ENCODE measurements around the gene MYH10. TPM values are rescaled to one million over a fixed set of nuclear protein-coding genes. Genes with fewer than 3 reads are reported as not detected.

Gene MYH10
- total and polyA plus RNA-seq, 5 donors from 2014 or later, result 0.67 to 4.0 (median 1.1) TPM

GRCh38 chr17:8618825-8619224, 11.7 kb downstream of the MYH10 start:
- Mint-ChIP-seq H3K4me1 (peaks cover 0 to 9% (median 2%) of the 10 kb centered on the region in 4 donors), H3K27me3 (peaks cover 48% of the 10 kb centered on the region), H3K36me3 (no peaks in the 10 kb centered on the region), H3K4me3 (no peak overlapping the region), H3K27ac (no peak overlapping the region), H3K9me3 (peaks cover 0 to 5% (median 0%) of the 10 kb centered on the region in 7 donors)
- H3K9me3 ChIP-seq (ENCODE audit: control insufficient read depth in 2 of 2, low read length in 2 of 2), result no peaks in the 10 kb centered on the region
- H3K27me3 ChIP-seq (ENCODE audit: control insufficient read depth, insufficient read depth, low read length), result peaks cover 14% of the 10 kb centered on the region
- no peak for ATAC-seq (ENCODE audit: low read depth in 2 of 2)
- DNase-seq, result no peak
- no peaks in the 10 kb centered on the region for H3K4me1 ChIP-seq (ENCODE audit: control insufficient read depth, insufficient read depth, low read length, poor library complexity, severe bottlenecking)
- no peaks in the 10 kb centered on the region for H3K36me3 ChIP-seq (ENCODE audit: control insufficient read depth, insufficient read depth, low read length)
- no peak overlapping the region for H3K27ac ChIP-seq (ENCODE audit: insufficient read depth, low read length, poor library complexity, severe bottlenecking)
- H3K4me3 ChIP-seq (ENCODE audit: low read depth, low read length), result no peak overlapping the region

GRCh38 chr17:8614988-8615387, 15.5 kb downstream of the MYH10 start:
- Histone ChIP-seq H3K4me1 (ENCODE audit: control insufficient read depth, insufficient read depth, low read length, poor library complexity, severe bottlenecking) (no peaks in the 10 kb centered on the region), H3K9me3 (ENCODE audit: control insufficient read depth in 2 of 2, low read length in 2 of 2) (peaks cover 0 to 2% of the 10 kb centered on the region in 2 experiments), H3K27me3 (ENCODE audit: control insufficient read depth, insufficient read depth, low read length) (peaks cover 11% of the 10 kb centered on the region), H3K27ac (ENCODE audit: insufficient read depth, low read length, poor library complexity, severe bottlenecking) (no peak overlapping the region), H3K36me3 (ENCODE audit: control insufficient read depth, insufficient read depth, low read length) (no peaks in the 10 kb centered on the region), H3K4me3 (ENCODE audit: low read depth, low read length) (no peak overlapping the region)
- Mint-ChIP-seq H3K27me3 (peaks cover 27% of the 10 kb centered on the region), H3K36me3 (no peaks in the 10 kb centered on the region), H3K9me3 (peaks cover 0 to 3% (median 2%) of the 10 kb centered on the region in 7 donors), H3K4me1 (no peaks in the 10 kb centered on the region), H3K4me3 (no peak overlapping the region), H3K27ac (no peak overlapping the region)
- DNase-seq, result no peak
- ATAC-seq (ENCODE audit: low read depth in 2 of 2), result no peak

GRCh38 chr17:8611619-8612298, 18.8 kb downstream of the MYH10 start:
- peaks cover 20% of the 10 kb centered on the region for H3K27me3 Mint-ChIP-seq
- H3K4me1 Mint-ChIP-seq, result no peaks in the 10 kb centered on the region
- DNase-seq, result no peak
- no peaks in the 10 kb centered on the region for H3K4me1 ChIP-seq (ENCODE audit: control insufficient read depth, insufficient read depth, low read length, poor library complexity, severe bottlenecking)
- no peak overlapping the region for H3K4me3 Mint-ChIP-seq
- no peaks in the 10 kb centered on the region for H3K36me3 ChIP-seq (ENCODE audit: control insufficient read depth, insufficient read depth, low read length)
- no peak overlapping the region for H3K4me3 ChIP-seq (ENCODE audit: low read depth, low read length)
- H3K27ac Mint-ChIP-seq, result no peak overlapping the region
- ATAC-seq (ENCODE audit: low read depth in 2 of 2), result no peak
- H3K27me3 ChIP-seq (ENCODE audit: control insufficient read depth, insufficient read depth, low read length), result peaks cover 5% of the 10 kb centered on the region
- no peak overlapping the region for H3K27ac ChIP-seq (ENCODE audit: insufficient read depth, low read length, poor library complexity, severe bottlenecking)
- peaks cover 0 to 2% of the 10 kb centered on the region in 2 experiments for H3K9me3 ChIP-seq (ENCODE audit: control insufficient read depth in 2 of 2, low read length in 2 of 2)
- H3K9me3 Mint-ChIP-seq, result peaks cover 0 to 5% (median 0%) of the 10 kb centered on the region in 7 donors
- H3K36me3 Mint-ChIP-seq, result no peaks in the 10 kb centered on the region

GRCh38 chr17:8611137-8611536, 19.4 kb downstream of the MYH10 start:
- H3K36me3 ChIP-seq (ENCODE audit: control insufficient read depth, insufficient read depth, low read length), result no peaks in the 10 kb centered on the region
- no peak overlapping the region for H3K27ac Mint-ChIP-seq
- H3K27me3 Mint-ChIP-seq, result peaks cover 19% of the 10 kb centered on the region
- H3K36me3 Mint-ChIP-seq, result no peaks in the 10 kb centered on the region
- H3K4me3 Mint-ChIP-seq, result no peak overlapping the region
- H3K9me3 ChIP-seq (ENCODE audit: control insufficient read depth in 2 of 2, low read length in 2 of 2), result peaks cover 0 to 2% of the 10 kb centered on the region in 2 experiments
- ATAC-seq (ENCODE audit: low read depth in 2 of 2) (no peak), DNase-seq (no peak)
- H3K27me3 ChIP-seq (ENCODE audit: control insufficient read depth, insufficient read depth, low read length), result peaks cover 6% of the 10 kb centered on the region
- peaks cover 0 to 5% (median 0%) of the 10 kb centered on the region in 7 donors for H3K9me3 Mint-ChIP-seq
- no peaks in the 10 kb centered on the region for H3K4me1 ChIP-seq (ENCODE audit: control insufficient read depth, insufficient read depth, low read length, poor library complexity, severe bottlenecking)
- H3K27ac ChIP-seq (ENCODE audit: insufficient read depth, low read length, poor library complexity, severe bottlenecking), result no peak overlapping the region
- H3K4me3 ChIP-seq (ENCODE audit: low read depth, low read length), result no peak overlapping the region
- no peaks in the 10 kb centered on the region for H3K4me1 Mint-ChIP-seq

GRCh38 chr17:8610558-8610957, 20.0 kb downstream of the MYH10 start:
- H3K27ac ChIP-seq (ENCODE audit: insufficient read depth, low read length, poor library complexity, severe bottlenecking), result no peak overlapping the region
- H3K27ac Mint-ChIP-seq, result no peak overlapping the region
- no peak overlapping the region for H3K4me3 ChIP-seq (ENCODE audit: low read depth, low read length)
- H3K4me3 Mint-ChIP-seq, result peak overlapping the region in 1 of 4 donors; percentile 12
- H3K27me3 Mint-ChIP-seq, result peaks cover 14% of the 10 kb centered on the region
- ATAC-seq (ENCODE audit: low read depth in 2 of 2) (no peak), DNase-seq (no peak)
- H3K36me3 Mint-ChIP-seq, result no peaks in the 10 kb centered on the region
- no peaks in the 10 kb centered on the region for H3K36me3 ChIP-seq (ENCODE audit: control insufficient read depth, insufficient read depth, low read length)
- no peaks in the 10 kb centered on the region for H3K4me1 Mint-ChIP-seq
- H3K4me1 ChIP-seq (ENCODE audit: control insufficient read depth, insufficient read depth, low read length, poor library complexity, severe bottlenecking), result no peaks in the 10 kb centered on the region
- H3K9me3 ChIP-seq (ENCODE audit: control insufficient read depth in 2 of 2, low read length in 2 of 2), result peaks cover 0 to 2% of the 10 kb centered on the region in 2 experiments
- peaks cover 6% of the 10 kb centered on the region for H3K27me3 ChIP-seq (ENCODE audit: control insufficient read depth, insufficient read depth, low read length)
- peaks cover 0 to 5% (median 0%) of the 10 kb centered on the region in 7 donors for H3K9me3 Mint-ChIP-seq

- Mint-ChIP-seq H3K4me3 (no peak overlapping the region), H3K36me3 (no peaks in the 10 kb centered on the region), H3K4me1 (no peaks in the 10 kb centered on the region), H3K27me3 (peaks cover 8% of the 10 kb centered on the region), H3K9me3 (peaks cover 0 to 5% (median 0%) of the 10 kb centered on the region in 7 donors), H3K27ac (no peak overlapping the region)
- H3K27me3 ChIP-seq (ENCODE audit: control insufficient read depth, insufficient read depth, low read length), result peaks cover 6% of the 10 kb centered on the region
- H3K4me1 ChIP-seq (ENCODE audit: control insufficient read depth, insufficient read depth, low read length, poor library complexity, severe bottlenecking), result no peaks in the 10 kb centered on the region
- no peak overlapping the region for H3K4me3 ChIP-seq (ENCODE audit: low read depth, low read length)
- no peak overlapping the region for H3K27ac ChIP-seq (ENCODE audit: insufficient read depth, low read length, poor library complexity, severe bottlenecking)
- ATAC-seq (ENCODE audit: low read depth in 2 of 2) (no peak), DNase-seq (no peak)
- H3K9me3 ChIP-seq (ENCODE audit: control insufficient read depth in 2 of 2, low read length in 2 of 2), result peaks cover 0 to 2% of the 10 kb centered on the region in 2 experiments
- no peaks in the 10 kb centered on the region for H3K36me3 ChIP-seq (ENCODE audit: control insufficient read depth, insufficient read depth, low read length)
Observed at GRCh38 chr17:8609910-8610309, 20.6 kb downstream of the MYH10 start.

- H3K4me3 Mint-ChIP-seq, result no peak overlapping the region
- H3K4me3 ChIP-seq (ENCODE audit: low read depth, low read length), result no peak overlapping the region
- ATAC-seq (ENCODE audit: low read depth in 2 of 2) (no peak), DNase-seq (no peak)
- H3K27ac Mint-ChIP-seq, result no peak overlapping the region
- no peaks in the 10 kb centered on the region for H3K36me3 ChIP-seq (ENCODE audit: control insufficient read depth, insufficient read depth, low read length)
- H3K9me3 Mint-ChIP-seq, result peaks cover 0 to 5% (median 0%) of the 10 kb centered on the region in 7 donors
- H3K4me1 ChIP-seq (ENCODE audit: control insufficient read depth, insufficient read depth, low read length, poor library complexity, severe bottlenecking), result no peaks in the 10 kb centered on the region
- no peaks in the 10 kb centered on the region for H3K4me1 Mint-ChIP-seq
- no peak overlapping the region for H3K27ac ChIP-seq (ENCODE audit: insufficient read depth, low read length, poor library complexity, severe bottlenecking)
- no peaks in the 10 kb centered on the region for H3K36me3 Mint-ChIP-seq
- H3K27me3 Mint-ChIP-seq, result no peaks in the 10 kb centered on the region
- peaks cover 0 to 2% of the 10 kb centered on the region in 2 experiments for H3K9me3 ChIP-seq (ENCODE audit: control insufficient read depth in 2 of 2, low read length in 2 of 2)
- H3K27me3 ChIP-seq (ENCODE audit: control insufficient read depth, insufficient read depth, low read length), result peaks cover 8% of the 10 kb centered on the region
Observed at GRCh38 chr17:8608001-8608400, 22.5 kb downstream of the MYH10 start.

GRCh38 chr17:8606401-8606800, 24.1 kb downstream of the MYH10 start:
- Histone ChIP-seq H3K36me3 (ENCODE audit: control insufficient read depth, insufficient read depth, low read length) (no peaks in the 10 kb centered on the region), H3K27me3 (ENCODE audit: control insufficient read depth, insufficient read depth, low read length) (peaks cover 8% of the 10 kb centered on the region), H3K4me3 (ENCODE audit: low read depth, low read length) (no peak overlapping the region), H3K9me3 (ENCODE audit: control insufficient read depth in 2 of 2, low read length in 2 of 2) (peaks cover 0 to 2% of the 10 kb centered on the region in 2 experiments), H3K27ac (ENCODE audit: insufficient read depth, low read length, poor library complexity, severe bottlenecking) (no peak overlapping the region), H3K4me1 (ENCODE audit: control insufficient read depth, insufficient read depth, low read length, poor library complexity, severe bottlenecking) (no peaks in the 10 kb centered on the region)
- Mint-ChIP-seq H3K9me3 (peaks cover 0 to 5% (median 0%) of the 10 kb centered on the region in 7 donors), H3K27ac (no peak overlapping the region), H3K36me3 (no peaks in the 10 kb centered on the region), H3K27me3 (peaks cover 5% of the 10 kb centered on the region), H3K4me1 (no peaks in the 10 kb centered on the region), H3K4me3 (no peak overlapping the region)
- no peak for DNase-seq
- ATAC-seq (ENCODE audit: low read depth in 2 of 2), result no peak

Measured in CD4-positive, CD25-positive, alpha-beta regulatory T cell (primary cell).